ENCODE measurements around the gene SLFN12L. TPM values are rescaled to one million over a fixed set of nuclear protein-coding genes. Genes with fewer than 3 reads are reported as not detected.
A peak's percentile ranks its signal among the peaks of the same experiment; 100 is the strongest.
"Not testable (repeated sequence)": the region's sequence is repeated elsewhere in the genome, so short reads cannot be mapped to it uniquely, and the experiment has no call there.

SLFN12L gene
- total and polyA plus RNA-seq, 7 experiments from 2014 or later = 12.0 to 111 (median 43.6) TPM

DNA sequence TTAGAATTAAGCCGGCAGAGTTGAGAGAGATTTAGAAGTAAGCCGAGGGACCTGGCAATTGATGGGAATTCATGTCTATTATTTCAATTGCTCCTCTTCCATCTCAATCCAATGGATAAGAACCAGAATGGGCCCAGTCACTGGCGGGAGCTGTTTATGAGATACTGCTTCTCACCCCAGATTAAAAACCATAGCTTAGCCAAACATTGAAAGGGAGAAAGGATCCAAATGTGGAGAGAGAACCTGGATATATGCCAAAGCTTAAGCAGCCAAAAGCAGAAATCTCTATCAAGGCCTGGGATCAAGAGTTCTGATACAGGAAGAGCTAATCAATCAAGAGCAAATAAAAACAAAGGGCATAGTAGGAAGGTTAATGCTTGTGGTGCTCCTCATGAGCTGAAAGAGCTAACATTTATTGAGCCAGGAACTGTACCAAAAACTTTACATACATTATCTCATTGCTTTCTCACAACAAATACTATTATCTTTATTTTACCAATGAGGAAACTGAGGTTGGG, 2.8 kb downstream of the SLFN12L start:
- no peaks in the 10 kb centered on the region for H3K9me3 ChIP-seq (ENCODE audit: control insufficient read depth in 2 of 3, low read length in 3 of 3)
- intact Hi-C loops (cut with micrococcal nuclease) = loop anchor here (5.0 kb wide), 3 partner anchors 102 to 992 kb away; partner anchors contain the start of genes LIG3 (in 1 of the 2) and SLFN12 (in 1 of the 2)
- Mint-ChIP-seq H3K27me3 (no peaks in the 10 kb centered on the region), H3K9me3 (no peaks in the 10 kb centered on the region), H3K36me3 (peaks cover 0 to 47% (median 18%) of the 10 kb centered on the region in 5 donors), H3K4me1 (peaks cover 38 to 77% (median 63%) of the 10 kb centered on the region in 7 donors), H3K27ac (peak overlapping the region; percentile 80 to 99 (median 94)), H3K4me3 (peak overlapping the region; percentile 75 to 100 (median 87))
- peaks cover 32 to 51% of the 10 kb centered on the region in 2 donors for H3K4me1 ChIP-seq (ENCODE audit: control insufficient read depth in 2 of 2, insufficient read depth in 2 of 2, low read length in 2 of 2)
- DNase-seq (no peak), ATAC-seq (no peak)
- peak overlapping the region; percentile 74 for H3K27ac ChIP-seq (ENCODE audit: low read depth, low read length)
- ChIA-PET CTCF (interaction anchor here (0.8 to 6.8 kb wide), 18 partner anchors 12 to 445 kb away, joined by 3 to 111 read pairs (median 5); partner anchors contain the start of gene SLFN5), POLR2A (interaction anchor here (0.6 to 16.0 kb wide), 18 partner anchors 11 to 470 kb away, joined by 3 to 253 read pairs (median 6); partner anchors contain the start of genes NLE1, PEX12, RAD51D and SLFN13)
- H3K27me3 ChIP-seq (ENCODE audit: control insufficient read depth in 2 of 2, insufficient read depth in 2 of 2, low read length in 2 of 2) = no peaks in the 10 kb centered on the region
- H3K36me3 ChIP-seq (ENCODE audit: control insufficient read depth in 2 of 3, insufficient read depth in 3 of 3, low read length in 3 of 3) = no peaks in the 10 kb centered on the region
- H3K4me3 ChIP-seq (ENCODE audit: low read length) = peak overlapping the region; percentile 61

DNA sequence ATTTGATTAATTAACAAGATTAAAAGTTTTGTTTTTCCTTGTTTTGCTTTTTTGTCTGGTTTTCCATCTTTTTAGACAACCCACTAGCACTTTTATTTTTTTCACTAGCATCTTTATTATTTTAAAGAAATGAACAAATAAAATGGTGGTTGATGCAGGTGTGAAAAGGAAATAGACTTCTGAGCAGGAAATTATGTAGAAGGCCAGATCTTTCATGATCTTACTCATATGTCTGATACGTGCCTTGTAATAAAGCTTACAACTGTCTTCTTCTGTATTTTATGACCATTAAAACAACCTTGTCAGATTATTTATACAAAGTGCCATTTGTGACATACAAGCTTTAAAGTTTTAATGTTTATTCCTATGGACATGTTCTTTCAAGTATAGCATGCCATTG, 6.3 kb downstream of the SLFN12L start:
- ATAC-seq = no peak
- H3K36me3 ChIP-seq (ENCODE audit: control insufficient read depth in 2 of 3, insufficient read depth in 3 of 3, low read length in 3 of 3) = no peaks in the 10 kb centered on the region
- Mint-ChIP-seq H3K4me1 (peaks cover 46 to 84% (median 70%) of the 10 kb centered on the region in 7 donors), H3K36me3 (peaks cover 0 to 69% (median 32%) of the 10 kb centered on the region in 5 donors), H3K9me3 (peaks cover 0 to 8% (median 0%) of the 10 kb centered on the region in 11 donors), H3K27ac (peak overlapping the region in 8 of 9 donors; percentile 15 to 89 (median 60)), H3K27me3 (no peaks in the 10 kb centered on the region), H3K4me3 (peak overlapping the region in 8 of 10 donors; percentile 16 to 76 (median 55))
- CTCF ChIA-PET = interaction anchor here (0.7 to 6.8 kb wide), 6 partner anchors 10 to 265 kb away, joined by 3 to 111 read pairs (median 4); no protein-coding TSS in a partner anchor
- POLR2A ChIA-PET = interaction anchor here (0.6 to 16.0 kb wide), 9 partner anchors 9 to 439 kb away, joined by 3 to 253 read pairs (median 8); partner anchors contain the start of genes SLFN11 and SLFN5
- H3K4me3 ChIP-seq (ENCODE audit: low read length) = peak overlapping the region; percentile 28
- H3K4me1 ChIP-seq (ENCODE audit: control insufficient read depth in 2 of 2, insufficient read depth in 2 of 2, low read length in 2 of 2) = peaks cover 30 to 45% of the 10 kb centered on the region in 2 donors
- H3K9me3 ChIP-seq (ENCODE audit: control insufficient read depth in 2 of 3, low read length in 3 of 3) = no peaks in the 10 kb centered on the region
- intact Hi-C loops (cut with micrococcal nuclease) = no loop called here
- peak overlapping the region; percentile 50 for H3K27ac ChIP-seq (ENCODE audit: low read depth, low read length)
- no peak for DNase-seq
- no peaks in the 10 kb centered on the region for H3K27me3 ChIP-seq (ENCODE audit: control insufficient read depth in 2 of 2, insufficient read depth in 2 of 2, low read length in 2 of 2)

- Mint-ChIP-seq H3K4me3 (peak overlapping the region in 8 of 10 donors; percentile 5 to 75 (median 52)), H3K36me3 (peaks cover 4 to 72% (median 44%) of the 10 kb centered on the region in 5 donors), H3K27ac (peak overlapping the region in 5 of 9 donors; percentile 15 to 89 (median 83))
Measured at GRCh38 chr17:35529866-35530265, 7.6 kb downstream of the SLFN12L start.

DNA sequence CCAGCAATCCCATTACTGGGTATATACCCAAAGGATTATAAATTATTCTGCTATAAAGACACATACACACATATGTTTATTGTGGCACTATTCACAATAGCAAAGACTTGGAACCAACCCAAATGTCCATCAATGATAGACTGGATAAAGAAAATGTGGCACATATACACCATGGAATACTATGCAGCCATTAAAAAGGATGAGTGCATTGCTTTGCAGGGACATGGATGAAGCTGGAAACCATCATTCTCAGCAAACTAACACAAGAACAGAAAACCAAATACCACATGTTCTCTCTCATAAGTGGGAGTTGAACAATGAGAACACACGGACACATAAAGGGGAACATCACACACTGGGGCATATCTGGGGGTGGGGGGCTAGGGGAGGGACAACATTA, 8.2 kb downstream of the SLFN12L start:
- DNase-seq; H3K27me3 Mint-ChIP-seq; H3K27ac ChIP-seq (ENCODE audit: low read depth, low read length); H3K9me3 ChIP-seq (ENCODE audit: control insufficient read depth in 2 of 3, low read length in 3 of 3); ATAC-seq; H3K36me3 ChIP-seq (ENCODE audit: control insufficient read depth in 2 of 3, insufficient read depth in 3 of 3, low read length in 3 of 3); H3K27me3 ChIP-seq (ENCODE audit: control insufficient read depth in 2 of 2, insufficient read depth in 2 of 2, low read length in 2 of 2); H3K4me3 ChIP-seq (ENCODE audit: low read length); intact Hi-C loops (cut with micrococcal nuclease): not testable (repeated sequence)
- POLR2A ChIA-PET = interaction anchor here (0.7 to 16.0 kb wide), 5 partner anchors 17 to 289 kb away, joined by 3 to 253 read pairs (median 3); partner anchors contain the start of gene SLFN5
- peaks cover 52 to 91% (median 78%) of the 10 kb centered on the region in 7 donors for H3K4me1 Mint-ChIP-seq
- H3K9me3 Mint-ChIP-seq = peaks cover 0 to 12% (median 6%) of the 10 kb centered on the region in 11 donors
- H3K4me1 ChIP-seq (ENCODE audit: control insufficient read depth in 2 of 2, insufficient read depth in 2 of 2, low read length in 2 of 2) = peaks cover 34 to 38% of the 10 kb centered on the region in 2 donors
- H3K27ac Mint-ChIP-seq = peak overlapping the region in 3 of 9 donors; percentile 34 to 90 (median 73)
- CTCF ChIA-PET = interaction anchor here (0.6 to 1.4 kb wide), 2 partner anchors 10 to 875 kb away, joined by 3 read pairs; no protein-coding TSS in a partner anchor
- H3K36me3 Mint-ChIP-seq = peaks cover 6 to 68% (median 48%) of the 10 kb centered on the region in 5 donors
- peak overlapping the region in 5 of 10 donors; percentile 21 to 78 (median 28) for H3K4me3 Mint-ChIP-seq

More at GRCh38 chr17:35529866-35530265, 7.6 kb downstream of the SLFN12L start:
- no peaks in the 10 kb centered on the region for H3K27me3 Mint-ChIP-seq
- Histone ChIP-seq H3K36me3 (ENCODE audit: control insufficient read depth in 2 of 3, insufficient read depth in 3 of 3, low read length in 3 of 3) (no peaks in the 10 kb centered on the region), H3K27ac (ENCODE audit: low read depth, low read length) (no peak overlapping the region), H3K9me3 (ENCODE audit: control insufficient read depth in 2 of 3, low read length in 3 of 3) (no peaks in the 10 kb centered on the region), H3K4me3 (ENCODE audit: low read length) (no peak overlapping the region), H3K4me1 (ENCODE audit: control insufficient read depth in 2 of 2, insufficient read depth in 2 of 2, low read length in 2 of 2) (peaks cover 36 to 39% of the 10 kb centered on the region in 2 donors), H3K27me3 (ENCODE audit: control insufficient read depth in 2 of 2, insufficient read depth in 2 of 2, low read length in 2 of 2) (no peaks in the 10 kb centered on the region)
- DNase-seq (no peak), ATAC-seq (peak; percentile 50)
- intact Hi-C loops (cut with micrococcal nuclease) = loop anchor here in 1 of 2 donors (1.0 kb wide), 1 partner anchor 9 kb away; no protein-coding TSS in a partner anchor
- POLR2A ChIA-PET = interaction anchor here (3.0 to 16.0 kb wide), 4 partner anchors 8 to 290 kb away, joined by 18 to 253 read pairs (median 161); partner anchors contain the start of gene SLFN5
- CTCF ChIA-PET = interaction anchor here (1.4 kb wide), 1 partner anchor 10 kb away, joined by 3 read pairs; no protein-coding TSS in a partner anchor
- H3K4me1 Mint-ChIP-seq = peaks cover 54 to 91% (median 78%) of the 10 kb centered on the region in 7 donors
- peaks cover 0 to 10% (median 5%) of the 10 kb centered on the region in 11 donors for H3K9me3 Mint-ChIP-seq

GRCh38 chr17:35523296-35523695, 14.2 kb downstream of the SLFN12L start:
- no peaks in the 10 kb centered on the region for H3K27me3 ChIP-seq (ENCODE audit: control insufficient read depth in 2 of 2, insufficient read depth in 2 of 2, low read length in 2 of 2)
- H3K36me3 ChIP-seq (ENCODE audit: control insufficient read depth in 2 of 3, insufficient read depth in 3 of 3, low read length in 3 of 3) = peaks cover 0 to 7% (median 0%) of the 10 kb centered on the region in 3 experiments
- Mint-ChIP-seq H3K4me1 (peaks cover 71 to 100% (median 97%) of the 10 kb centered on the region in 7 donors), H3K4me3 (peak overlapping the region in 5 of 10 donors; percentile 4 to 82 (median 47)), H3K9me3 (peaks cover 0 to 12% (median 3%) of the 10 kb centered on the region in 11 donors), H3K36me3 (peaks cover 9 to 65% (median 57%) of the 10 kb centered on the region in 5 donors), H3K27me3 (no peaks in the 10 kb centered on the region), H3K27ac (peak overlapping the region in 7 of 9 donors; percentile 29 to 90 (median 71))
- no peak overlapping the region for H3K27ac ChIP-seq (ENCODE audit: low read depth, low read length)
- DNase-seq (no peak), ATAC-seq (no peak)
- ChIA-PET CTCF (interaction anchor here (0.7 to 3.2 kb wide), 2 partner anchors 11 to 15 kb away, joined by 3 to 12 read pairs; no protein-coding TSS in a partner anchor), POLR2A (interaction anchor here (0.9 to 9.5 kb wide), 8 partner anchors 8 to 211 kb away, joined by 3 to 59 read pairs (median 6); partner anchors contain the start of gene SLFN12L)
- peaks cover 48 to 78% of the 10 kb centered on the region in 2 donors for H3K4me1 ChIP-seq (ENCODE audit: control insufficient read depth in 2 of 2, insufficient read depth in 2 of 2, low read length in 2 of 2)
- H3K4me3 ChIP-seq (ENCODE audit: low read length) = no peak overlapping the region
- intact Hi-C loops (cut with micrococcal nuclease) = no loop called here
- no peaks in the 10 kb centered on the region for H3K9me3 ChIP-seq (ENCODE audit: control insufficient read depth in 2 of 3, low read length in 3 of 3)

Measured in naive thymus-derived CD4-positive, alpha-beta T cell (primary cell).